CD14-positive monocyte (primary cell): ENCODE results near the gene GNGT1. TPM values are rescaled to one million over a fixed set of nuclear protein-coding genes. Genes with fewer than 3 reads are reported as not detected.

ENCODE experiments used
- DNase-seq, 3 donors: peaks; one replicate each; pipeline ENCODE4 v3.0.0-alpha.2; 2011 to 2022
- H2AFZ ChIP-seq: 2 replicates; pipeline ENCODE4 v1.6.0; 2012; ENCODE audit warnings: mild to moderate bottlenecking, low read depth, low read length, inconsistent platforms; ENCODE audit not compliant: insufficient read depth, poor library complexity, severe bottlenecking
- H3K27ac ChIP-seq, 2 donors: 1 replicate in 1 of 2; 2 replicates in 1 of 2; pipeline ENCODE4 v1.5.1; 2012 to 2013; ENCODE audit warnings: low read length in 2 of 2, control low read depth in 1 of 2, inconsistent platforms in 1 of 2, low read depth in 1 of 2, mild to moderate bottlenecking in 1 of 2
- H3K27me3 ChIP-seq, 2 donors: one replicate each; pipeline versions ENCODE4 v1.6.0 to v1.6.1; 2011 to 2013; ENCODE audit warnings: low read length in 2 of 2; ENCODE audit not compliant: control insufficient read depth in 2 of 2, insufficient read depth in 2 of 2
- H3K36me3 ChIP-seq, 2 donors: replicated peaks in 1 of 2; 1 replicate in 1 of 2; 2 replicates in 1 of 2; pipeline versions ENCODE4 v1.5.1 to v1.6.1; 2012 to 2013; ENCODE audit warnings: low read length in 2 of 2, control low read depth in 1 of 2, inconsistent platforms in 1 of 2, mild to moderate bottlenecking in 1 of 2; ENCODE audit not compliant: insufficient read depth in 2 of 2, control insufficient read depth in 1 of 2
- H3K4me1 ChIP-seq, 2 donors: 1 replicate in 1 of 2; 2 replicates in 1 of 2; pipeline versions ENCODE4 v1.5.1 to v1.6.1; 2012 to 2013; ENCODE audit warnings: low read length in 2 of 2, control low read depth in 1 of 2, inconsistent platforms in 1 of 2, mild to moderate bottlenecking in 1 of 2, moderate library complexity in 1 of 2; ENCODE audit not compliant: insufficient read depth in 2 of 2, control insufficient read depth in 1 of 2
- H3K4me2 ChIP-seq: replicated peaks from 2 replicates; pipeline ENCODE3; 2012; ENCODE audit warnings: low read length, moderate library complexity, mild to moderate bottlenecking; ENCODE audit not compliant: poor library complexity, severe bottlenecking; ENCODE audit errors: extremely low read depth
- H3K4me3 ChIP-seq, 3 experiments: fragments of 200-600 bp in 1 of 3; sonication (generic) in 1 of 3; replicated peaks in 1 of 3; 1 replicate in 2 of 3; 2 replicates in 1 of 3; pipeline ENCODE4 v1.5.1; 2011 to 2013; ENCODE audit warnings: low read length in 3 of 3, mild to moderate bottlenecking in 3 of 3, control low read depth in 2 of 3, low read depth in 2 of 3, inconsistent platforms in 1 of 3, moderate library complexity in 1 of 3
- H3K79me2 ChIP-seq: 2 replicates; pipeline ENCODE4 v1.6.0; 2012; ENCODE audit warnings: mild to moderate bottlenecking, control low read depth, inconsistent platforms, low read length, moderate library complexity; ENCODE audit not compliant: insufficient read depth
- H3K9ac ChIP-seq: 2 replicates; pipeline ENCODE4 v1.6.0; 2017; ENCODE audit warnings: low read length, mild to moderate bottlenecking; ENCODE audit not compliant: insufficient read depth, poor library complexity, severe bottlenecking
- H3K9me3 ChIP-seq, 2 donors: replicated peaks in 1 of 2; 1 replicate in 1 of 2; 2 replicates in 1 of 2; pipeline versions ENCODE4 v1.5.1 to v1.6.1; 2012 to 2013; ENCODE audit warnings: low read length in 2 of 2, control low read depth in 1 of 2; ENCODE audit not compliant: control insufficient read depth in 1 of 2, insufficient read depth in 1 of 2
- H4K20me1 ChIP-seq: 2 replicates; pipeline ENCODE4 v1.6.0; 2012; ENCODE audit warnings: mild to moderate bottlenecking, low read length, control low read depth, moderate library complexity; ENCODE audit not compliant: insufficient read depth
- H3K27ac Mint-ChIP-seq, 7 donors: one replicate each; pipeline ENCODE4 v1.8.0; 2020; ENCODE audit warnings: mild to moderate bottlenecking in 7 of 7, mixed read lengths in 7 of 7, moderate library complexity in 6 of 7, inconsistent platforms in 2 of 7
- H3K27me3 Mint-ChIP-seq, 3 donors: one replicate each; pipeline ENCODE4 v1.8.0; 2021 to 2022; ENCODE audit warnings: low read depth in 3 of 3, mild to moderate bottlenecking in 3 of 3, mixed read lengths in 3 of 3, moderate library complexity in 3 of 3, inconsistent platforms in 1 of 3
- H3K36me3 Mint-ChIP-seq, 2 donors: one replicate each; pipeline ENCODE4 v1.8.0; 2020; ENCODE audit warnings: mixed read lengths in 2 of 2, inconsistent platforms in 1 of 2, mild to moderate bottlenecking in 1 of 2
- H3K4me1 Mint-ChIP-seq: one replicate; pipeline ENCODE4 v1.8.0; 2020; ENCODE audit warnings: mild to moderate bottlenecking, mixed read lengths
- H3K4me3 Mint-ChIP-seq, 2 donors: one replicate each; pipeline ENCODE4 v1.8.0; 2020; ENCODE audit warnings: mild to moderate bottlenecking in 2 of 2, mixed read lengths in 2 of 2, moderate library complexity in 1 of 2
- H3K9me3 Mint-ChIP-seq, 7 donors: one replicate each; pipeline ENCODE4 v1.8.0; 2020 to 2022; ENCODE audit warnings: mixed read lengths in 7 of 7, mild to moderate bottlenecking in 6 of 7, moderate library complexity in 6 of 7, inconsistent platforms in 2 of 7
- CTCF ChIP-seq: fragments of 200-600 bp; IDR thresholded peaks from one replicate; pipeline ENCODE4 v1.8.0; 2022; ENCODE audit warnings: antibody characterized with exemption, mild to moderate bottlenecking
- WGBS: methylation state at CpG from one replicate; pipeline ENCODE4 v1.1.5; 2013; ENCODE audit warnings: missing lambda C conversion rate; ENCODE audit not compliant: insufficient coverage; 5-methylcytosine and 5-hydroxymethylcytosine counted together
- intact Hi-C, 2 donors: fragments of 100-400 bp; cut with micrococcal nuclease; formaldehyde crosslinking; loops; one replicate each; pipeline versions ENCODE4 v1.15.0 to v1.15.1; 2023
- polyA plus RNA-seq, 3 donors: library from polyadenylated mRNA; depleted of rRNA in 1 of 3; unstranded in 2 of 3; stranded (reverse) in 1 of 3; fragments of 300-500 nt in 2 of 3; fragments of >200 nt in 1 of 3; fragmentation: Illumina TruSeq in 2 of 3; gene quantifications; 1 replicate in 2 of 3; 2 replicates in 1 of 3; pipeline ENCODE4 v1.2.3, GENCODE V29; 2012 to 2021

The GNGT1 gene
- polyA plus RNA-seq, 3 donors: not detected

- no peaks in the 10 kb centered on the region for H3K36me3 ChIP-seq
- H4K20me1 ChIP-seq: no peaks in the 10 kb centered on the region
- H2AFZ ChIP-seq: no peak overlapping the region
- H3K27me3 Mint-ChIP-seq: peaks cover 0 to 3% (median 2%) of the 10 kb centered on the region in 3 donors
- H3K9me3 Mint-ChIP-seq: peaks cover 0 to 4% (median 0%) of the 10 kb centered on the region in 7 donors
- no peak overlapping the region for H3K27ac Mint-ChIP-seq
- no peaks in the 10 kb centered on the region for H3K4me1 Mint-ChIP-seq
- H3K4me2 ChIP-seq: no peak overlapping the region
- no peak overlapping the region for H3K4me3 Mint-ChIP-seq
- intact Hi-C loops: no loop called here
- H3K9me3 ChIP-seq: no peaks in the 10 kb centered on the region
- H3K27me3 ChIP-seq: no peaks in the 10 kb centered on the region
- no peaks in the 10 kb centered on the region for H3K36me3 Mint-ChIP-seq
- H3K79me2 ChIP-seq: no peaks in the 10 kb centered on the region
- no peak for TF ChIP-seq CTCF
- WGBS: no CpG with 5 or more reads among the region's 1 CpG
- H3K9ac ChIP-seq: no peak overlapping the region
- no peak overlapping the region for H3K4me3 ChIP-seq
- H3K4me1 ChIP-seq: no peaks in the 10 kb centered on the region
- DNase-seq: no peak
- no peak overlapping the region for H3K27ac ChIP-seq
Measured at GRCh38 chr7:93860261-93860660, 46.1 kb upstream of the GNGT1 start.

GRCh38 chr7:93861325-93861949, 44.9 kb upstream of the GNGT1 start:
- Mint-ChIP-seq H3K9me3 (peaks cover 0 to 4% (median 0%) of the 10 kb centered on the region in 7 donors), H3K27me3 (peaks cover 0 to 2% (median 2%) of the 10 kb centered on the region in 3 donors), H3K27ac (no peak overlapping the region), H3K4me3 (no peak overlapping the region), H3K36me3 (no peaks in the 10 kb centered on the region), H3K4me1 (no peaks in the 10 kb centered on the region)
- no CpG with 5 or more reads among the region's 4 CpGs for WGBS
- Histone ChIP-seq H4K20me1 (no peaks in the 10 kb centered on the region), H3K4me1 (no peaks in the 10 kb centered on the region), H3K9me3 (no peaks in the 10 kb centered on the region), H3K36me3 (no peaks in the 10 kb centered on the region), H3K9ac (no peak overlapping the region), H3K27me3 (no peaks in the 10 kb centered on the region), H3K79me2 (no peaks in the 10 kb centered on the region), H3K4me3 (no peak overlapping the region), H3K4me2 (no peak overlapping the region), H3K27ac (no peak overlapping the region), H2AFZ (no peak overlapping the region)
- intact Hi-C loops: no loop called here
- TF ChIP-seq CTCF: peak; percentile 19
- DNase-seq: no peak
